ENCODE measurements around the gene SHISA6.

The SHISA6 gene

GRCh38 chr17:11239379-11239970, 1.5 kb upstream of the SHISA6 start:
- TF ChIP-seq FOXP2 (optimal IDR thresholded peaks at IDR 0.05; ENCODE audit: borderline replicate concordance, extremely low read depth, extremely low read length, insufficient read depth) (no peak), REST (IDR thresholded peaks at IDR 0.05; ENCODE audit: insufficient read depth in 1 of 2, low read depth in 2 of 2, low read length in 2 of 2) (no peak), POLR2AphosphoS5 (IDR thresholded peaks at IDR 0.05; ENCODE audit: low read depth, low read length) (no peak), SIN3A (IDR thresholded peaks at IDR 0.05; ENCODE audit: borderline replicate concordance, insufficient read depth, low read length) (no peak)

- TF ChIP-seq FOXP2 (optimal IDR thresholded peaks at IDR 0.05; ENCODE audit: borderline replicate concordance, extremely low read depth, extremely low read length, insufficient read depth) (no peak), SIN3A (IDR thresholded peaks at IDR 0.05; ENCODE audit: borderline replicate concordance, insufficient read depth, low read length) (no peak), REST (IDR thresholded peaks at IDR 0.05; ENCODE audit: insufficient read depth in 1 of 2, low read depth in 2 of 2, low read length in 2 of 2) (no peak), POLR2AphosphoS5 (IDR thresholded peaks at IDR 0.05; ENCODE audit: low read depth, low read length) (no peak), TAF1 (IDR thresholded peaks at IDR 0.05; ENCODE audit: borderline replicate concordance, insufficient read depth, low read length) (no peak)
These were observed 772 bp upstream of the SHISA6 start for GRCh38 chr17:11240041-11240840.

GRCh38 chr17:11241611-11242226, 706 bp downstream of the SHISA6 start:
- TF ChIP-seq SIN3A (IDR thresholded peaks at IDR 0.05; ENCODE audit: borderline replicate concordance, insufficient read depth, low read length), result no peak
- TF ChIP-seq FOXP2 (optimal IDR thresholded peaks at IDR 0.05; ENCODE audit: borderline replicate concordance, extremely low read depth, extremely low read length, insufficient read depth), result no peak
- no peak for TF ChIP-seq TAF1 (IDR thresholded peaks at IDR 0.05; ENCODE audit: borderline replicate concordance, insufficient read depth, low read length)
- no peak for TF ChIP-seq REST (IDR thresholded peaks at IDR 0.05; ENCODE audit: insufficient read depth in 1 of 2, low read depth in 2 of 2, low read length in 2 of 2)
- TF ChIP-seq POLR2AphosphoS5 (IDR thresholded peaks at IDR 0.05; ENCODE audit: low read depth, low read length), result no peak

- TF ChIP-seq REST (IDR thresholded peaks at IDR 0.05; ENCODE audit: insufficient read depth in 1 of 2, low read depth in 2 of 2, low read length in 2 of 2), result no peak
- TF ChIP-seq SIN3A (IDR thresholded peaks at IDR 0.05; ENCODE audit: borderline replicate concordance, insufficient read depth, low read length), result no peak
- no peak for TF ChIP-seq TAF1 (IDR thresholded peaks at IDR 0.05; ENCODE audit: borderline replicate concordance, insufficient read depth, low read length)
- TF ChIP-seq POLR2AphosphoS5 (IDR thresholded peaks at IDR 0.05; ENCODE audit: low read depth, low read length), result no peak
- no peak for TF ChIP-seq FOXP2 (optimal IDR thresholded peaks at IDR 0.05; ENCODE audit: borderline replicate concordance, extremely low read depth, extremely low read length, insufficient read depth)
These were observed 1.4 kb downstream of the SHISA6 start for GRCh38 chr17:11242411-11242810.

Data from PFSK-1 (cell line).